Measurements from ENCODE around the gene TBC1D1. TPM values are rescaled to one million over a fixed set of nuclear protein-coding genes. Genes with fewer than 3 reads are reported as not detected.

TBC1D1 gene
- total and polyA plus RNA-seq, 2 of the 8 experiments (the other 6 are each of a cell fraction or from before 2014, with no cell fraction given), result 96.9 to 162 TPM

DNA sequence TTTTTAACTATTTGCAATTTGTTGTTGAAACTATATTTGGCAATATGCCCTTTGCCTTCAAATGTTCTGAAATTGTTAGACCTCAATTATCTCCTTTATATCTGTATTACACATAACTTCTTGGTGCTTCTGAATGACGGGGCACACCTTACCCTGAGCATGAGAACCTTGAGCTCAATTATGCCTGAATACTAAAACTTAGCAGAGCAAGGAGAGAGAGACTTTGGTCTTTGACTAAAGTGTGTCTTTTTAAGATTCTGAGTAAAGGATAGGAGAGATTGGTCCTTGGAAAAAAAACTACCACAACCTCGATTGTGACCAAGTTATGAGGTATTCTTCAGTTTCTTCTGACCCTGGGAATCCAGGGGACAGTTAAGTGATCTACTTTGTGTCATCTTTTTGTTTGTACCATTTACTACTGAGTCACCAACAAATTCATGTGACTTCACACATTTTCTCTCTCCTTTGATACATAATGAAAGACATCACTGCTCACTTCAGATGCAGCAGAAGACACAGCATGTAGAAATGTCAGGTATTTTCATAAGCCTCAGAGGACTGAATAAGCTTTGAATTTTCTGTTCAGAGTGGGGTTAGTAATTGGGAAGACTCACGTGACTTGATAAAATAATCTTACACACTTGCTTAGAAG is 120.8 kb downstream of the TBC1D1 start:
- no peak overlapping the region for H3K56ac ChIP-seq (replicated peaks; ENCODE audit: insufficient read length, low read depth, low read length)
- H3K14ac ChIP-seq (ENCODE audit: insufficient read length), result no peak overlapping the region
- DNase-seq (ENCODE audit: low read depth in 1 of 2, low spot score in 2 of 2), result no peak
- H3K4me2 ChIP-seq (ENCODE audit: insufficient read depth in 1 of 2, low read depth in 2 of 2, low read length in 2 of 2), result no peak overlapping the region
- no peak overlapping the region for H2BK20ac ChIP-seq (ENCODE audit: low read length)
- no peak overlapping the region for H2BK120ac ChIP-seq (replicated peaks; ENCODE audit: low read depth, low read length)
- H2BK15ac ChIP-seq (ENCODE audit: low read length), result no peak overlapping the region
- no peak for FAIRE-seq
- no peaks in the 10 kb centered on the region for H3K9me3 ChIP-seq (ENCODE audit: insufficient read depth in 2 of 2, low read depth in 1 of 2, low read length in 1 of 2)
- no peak overlapping the region for H2BK5ac ChIP-seq (ENCODE audit: low read depth, low read length)
- H4K8ac ChIP-seq (ENCODE audit: extremely low read depth, insufficient read depth, low read length), result no peak overlapping the region
- H3K4me3 ChIP-seq (ENCODE audit: extremely low read depth in 1 of 4, insufficient read depth in 2 of 4, low read depth in 3 of 4, low read length in 4 of 4), result no peak overlapping the region
- no peak overlapping the region for H3K23ac ChIP-seq (ENCODE audit: insufficient read length)
- H3K79me1 ChIP-seq (ENCODE audit: low read depth, low read length), result peaks cover 10% of the 10 kb centered on the region
- peaks cover 3 to 29% of the 10 kb centered on the region in 2 experiments; a peak in 3 of 4 replicates for H3K79me2 ChIP-seq (ENCODE audit: control insufficient read depth in 1 of 2, insufficient read depth in 2 of 2, low read length in 2 of 2)
- ChIA-PET CTCF (ENCODE audit: partially characterized antibody) (interaction anchor here (1.1 kb wide), 1 partner anchor 35 kb away, joined by 3 read pairs; no protein-coding TSS in a partner anchor), POLR2A (ENCODE audit: partially characterized antibody) (no interaction called here)
- no peak overlapping the region for H2BK12ac ChIP-seq (ENCODE audit: low read depth, low read length)
- H3K18ac ChIP-seq (ENCODE audit: extremely low read depth, low read length), result no peak overlapping the region
- no peak overlapping the region for H2AK5ac ChIP-seq (ENCODE audit: low read depth, low read length)
- no peaks in the 10 kb centered on the region for H4K20me1 ChIP-seq (replicated peaks in 1 of 2; ENCODE audit: control insufficient read depth in 1 of 2, insufficient read depth in 2 of 2, low read length in 2 of 2)
- no peak overlapping the region for H3K27ac ChIP-seq (ENCODE audit: low read depth, low read length)
- H2AFZ ChIP-seq (ENCODE audit: low read length), result no peak overlapping the region
- no peaks in the 10 kb centered on the region for H3K27me3 ChIP-seq (replicated peaks in 1 of 4; ENCODE audit: control insufficient read depth in 3 of 4, extremely low read depth in 1 of 4, insufficient read depth in 3 of 4, low read length in 3 of 4)
- peaks cover 0 to 6% (median 0%) of the 10 kb centered on the region in 4 experiments; a peak in 3 of 8 replicates for H3K36me3 ChIP-seq (ENCODE audit: control insufficient read depth in 2 of 4, insufficient read depth in 4 of 4, low read length in 3 of 4)
- no peak for TF ChIP-seq BACH1 (IDR thresholded peaks at IDR 0.05; ENCODE audit: low read length)
- no peak for TF ChIP-seq CBX8 (IDR thresholded peaks at IDR 0.05; ENCODE audit: borderline replicate concordance, low read depth, low read length)
- no peak for TF ChIP-seq POLR2A (IDR thresholded peaks at IDR 0.05; ENCODE audit: control extremely low read depth in 1 of 2, low read depth in 2 of 2, low read length in 2 of 2)
- no peak for TF ChIP-seq RAD21 (IDR thresholded peaks at IDR 0.05 in 1 of 2, conservative IDR thresholded peaks at IDR 0.05 in 1 of 2; ENCODE audit: low read depth in 2 of 2, low read length in 2 of 2)
- TF ChIP-seq, protein P1, sequence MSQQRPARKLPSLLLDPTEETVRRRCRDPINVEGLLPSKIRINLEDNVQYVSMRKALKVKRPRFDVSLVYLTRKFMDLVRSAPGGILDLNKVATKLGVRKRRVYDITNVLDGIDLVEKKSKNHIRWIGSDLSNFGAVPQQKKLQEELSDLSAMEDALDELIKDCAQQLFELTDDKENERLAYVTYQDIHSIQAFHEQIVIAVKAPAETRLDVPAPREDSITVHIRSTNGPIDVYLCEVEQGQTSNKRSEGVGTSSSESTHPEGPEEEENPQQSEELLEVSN (IDR thresholded peaks at IDR 0.05), result no peak
- TF ChIP-seq CHD1 (IDR thresholded peaks at IDR 0.05; ENCODE audit: low read depth, low read length), result no peak
- no peak for TF ChIP-seq KDM1A (IDR thresholded peaks at IDR 0.05; ENCODE audit: borderline replicate concordance, low read length)
- TF ChIP-seq, protein P2, sequence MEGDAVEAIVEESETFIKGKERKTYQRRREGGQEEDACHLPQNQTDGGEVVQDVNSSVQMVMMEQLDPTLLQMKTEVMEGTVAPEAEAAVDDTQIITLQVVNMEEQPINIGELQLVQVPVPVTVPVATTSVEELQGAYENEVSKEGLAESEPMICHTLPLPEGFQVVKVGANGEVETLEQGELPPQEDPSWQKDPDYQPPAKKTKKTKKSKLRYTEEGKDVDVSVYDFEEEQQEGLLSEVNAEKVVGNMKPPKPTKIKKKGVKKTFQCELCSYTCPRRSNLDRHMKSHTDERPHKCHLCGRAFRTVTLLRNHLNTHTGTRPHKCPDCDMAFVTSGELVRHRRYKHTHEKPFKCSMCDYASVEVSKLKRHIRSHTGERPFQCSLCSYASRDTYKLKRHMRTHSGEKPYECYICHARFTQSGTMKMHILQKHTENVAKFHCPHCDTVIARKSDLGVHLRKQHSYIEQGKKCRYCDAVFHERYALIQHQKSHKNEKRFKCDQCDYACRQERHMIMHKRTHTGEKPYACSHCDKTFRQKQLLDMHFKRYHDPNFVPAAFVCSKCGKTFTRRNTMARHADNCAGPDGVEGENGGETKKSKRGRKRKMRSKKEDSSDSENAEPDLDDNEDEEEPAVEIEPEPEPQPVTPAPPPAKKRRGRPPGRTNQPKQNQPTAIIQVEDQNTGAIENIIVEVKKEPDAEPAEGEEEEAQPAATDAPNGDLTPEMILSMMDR (IDR thresholded peaks at IDR 0.05; ENCODE audit: control extremely low read depth in 1 of 3, insufficient read depth in 1 of 3, low read depth in 1 of 3, low read length in 3 of 3), result no peak
- no peak for TF ChIP-seq SP1 (IDR thresholded peaks at IDR 0.05; ENCODE audit: low read depth, low read length)
- TF ChIP-seq EZH2 (IDR thresholded peaks at IDR 0.05; ENCODE audit: low read depth, low read length, severe bottlenecking), result no peak
- H4K91ac ChIP-seq (replicated peaks; ENCODE audit: insufficient read length, low read length), result no peak overlapping the region
- H3K9ac ChIP-seq (replicated peaks in 1 of 4; ENCODE audit: extremely low read depth in 1 of 4, low read depth in 3 of 4, low read length in 3 of 4), result no peak overlapping the region
- H4K5ac ChIP-seq (ENCODE audit: insufficient read length, low read depth, low read length), result no peak overlapping the region
- WGBS, 2 experiments (ENCODE audit: extremely low coverage in 1 of 2, insufficient coverage in 1 of 2, insufficient read length in 1 of 2, insufficient replicate concordance in 2 of 2, low coverage in 1 of 2, low lambda C conversion rate in 2 of 2, missing lambda C conversion rate in 1 of 2), result 76% methylated on average over 3 of the region's 3 CpGs; no CpG with 5 or more reads in 1 of the 2 experiments
- H3K4me1 ChIP-seq (replicated peaks in 1 of 4; ENCODE audit: control insufficient read depth in 3 of 4, insufficient read depth in 4 of 4, low read length in 3 of 4), result peaks cover 0 to 4% (median 1%) of the 10 kb centered on the region in 4 experiments; a peak in 3 of 7 replicates
- no peak overlapping the region for H3K4ac ChIP-seq (replicated peaks; ENCODE audit: insufficient read length, low read depth, low read length)
- H3K23me2 ChIP-seq (ENCODE audit: low read depth, low read length), result no peaks in the 10 kb centered on the region
